OCI-LY7 (cell line): ENCODE data around the gene MMP11.

ENCODE experiments used
- EZH2phosphoT487 ChIP-seq: fragments of 200-600 bp; sonication (generic); IDR thresholded peaks from 2 replicates; pipeline ENCODE4 v1.6.1; 2018; ENCODE audit warnings: low read depth, borderline replicate concordance, mild to moderate bottlenecking, mixed run types, antibody characterized with exemption, low read length, moderate library complexity, mixed read lengths
- TF ChIP-seq, protein P1 (sequence below): fragments of 200-600 bp; sonication (generic); conservative IDR thresholded peaks from 2 replicates; pipeline ENCODE4 v1.5.1; 2014; ENCODE audit warnings: mild to moderate bottlenecking, antibody characterized with exemption, low read length, moderate library complexity, mixed read lengths

DNA sequence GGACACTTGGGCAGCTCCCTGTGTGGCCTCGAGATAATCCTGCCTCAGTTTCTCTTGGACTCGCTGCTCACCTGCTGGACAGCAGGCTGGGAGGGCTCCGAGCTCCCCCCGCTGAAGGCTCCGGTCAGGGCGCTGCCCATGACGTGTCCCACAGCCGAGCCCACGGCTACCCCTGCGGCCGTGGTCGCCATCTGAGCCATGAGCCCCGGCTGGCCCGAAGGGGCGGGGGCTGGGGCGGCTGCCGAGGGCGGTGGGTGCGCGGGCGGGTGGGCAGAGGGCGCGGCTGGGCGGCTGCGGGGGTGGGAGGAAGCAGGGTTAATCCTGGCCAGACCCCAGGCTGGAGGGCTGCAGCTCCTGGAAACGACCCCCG, 5.4 kb upstream of the MMP11 start:
- TF ChIP-seq, protein P1, sequence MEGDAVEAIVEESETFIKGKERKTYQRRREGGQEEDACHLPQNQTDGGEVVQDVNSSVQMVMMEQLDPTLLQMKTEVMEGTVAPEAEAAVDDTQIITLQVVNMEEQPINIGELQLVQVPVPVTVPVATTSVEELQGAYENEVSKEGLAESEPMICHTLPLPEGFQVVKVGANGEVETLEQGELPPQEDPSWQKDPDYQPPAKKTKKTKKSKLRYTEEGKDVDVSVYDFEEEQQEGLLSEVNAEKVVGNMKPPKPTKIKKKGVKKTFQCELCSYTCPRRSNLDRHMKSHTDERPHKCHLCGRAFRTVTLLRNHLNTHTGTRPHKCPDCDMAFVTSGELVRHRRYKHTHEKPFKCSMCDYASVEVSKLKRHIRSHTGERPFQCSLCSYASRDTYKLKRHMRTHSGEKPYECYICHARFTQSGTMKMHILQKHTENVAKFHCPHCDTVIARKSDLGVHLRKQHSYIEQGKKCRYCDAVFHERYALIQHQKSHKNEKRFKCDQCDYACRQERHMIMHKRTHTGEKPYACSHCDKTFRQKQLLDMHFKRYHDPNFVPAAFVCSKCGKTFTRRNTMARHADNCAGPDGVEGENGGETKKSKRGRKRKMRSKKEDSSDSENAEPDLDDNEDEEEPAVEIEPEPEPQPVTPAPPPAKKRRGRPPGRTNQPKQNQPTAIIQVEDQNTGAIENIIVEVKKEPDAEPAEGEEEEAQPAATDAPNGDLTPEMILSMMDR, result no peak
- no peak for TF ChIP-seq EZH2phosphoT487
